ENCODE results near the gene CCDC122. TPM values are rescaled to one million over a fixed set of nuclear protein-coding genes. Genes with fewer than 3 reads are reported as not detected.

CCDC122 gene
- total RNA-seq (2021; fragmentation: NEBNext Ultra II Directional; extraction: Animal tissue kit (Norgen Biotek cat#: 25700)) (3.7 and 5.8 TPM in 2 replicates), polyA plus RNA-seq (2011; rRNA removed) (2.9 and 7.7 TPM in 2 replicates), polyA minus RNA-seq (2011; rRNA and poly(A)+ RNA removed) (0.76 and 2.0 TPM in 2 replicates)
- polyA plus RNA-seq (2011; cell fraction: cytosol; rRNA removed): 1.3 TPM
- polyA plus RNA-seq (2011; cell fraction: nucleus; rRNA removed): 0.97 TPM
- polyA plus RNA-seq (2012, experiment 1 of 2): 1.5 to 11.8 TPM (median 5.4 TPM) in 4 replicates
- polyA plus RNA-seq (2012, experiment 2 of 2): 1.6 TPM
- 12.6 TPM for polyA plus RNA-seq (2013, experiment 1 of 2)
- 10.8 TPM for polyA plus RNA-seq (2013, experiment 2 of 2)
- polyA minus RNA-seq (2011; cell fraction: cytosol; rRNA and poly(A)+ RNA removed): 3.2 TPM
- 15.5 TPM for polyA minus RNA-seq (2011; cell fraction: nucleus; rRNA and poly(A)+ RNA removed)
- long read RNA-seq, experiment 1, partial matches to known transcripts: 1 of 7 reads
- long read RNA-seq, experiment 1, other reads (novel, unspliced or antisense): 2 of 7 reads
- long read RNA-seq, experiment 2, partial matches to known transcripts: 2 of 3 reads
- long read RNA-seq, experiment 2, other reads (novel, unspliced or antisense): 1 of 3 reads

DNA sequence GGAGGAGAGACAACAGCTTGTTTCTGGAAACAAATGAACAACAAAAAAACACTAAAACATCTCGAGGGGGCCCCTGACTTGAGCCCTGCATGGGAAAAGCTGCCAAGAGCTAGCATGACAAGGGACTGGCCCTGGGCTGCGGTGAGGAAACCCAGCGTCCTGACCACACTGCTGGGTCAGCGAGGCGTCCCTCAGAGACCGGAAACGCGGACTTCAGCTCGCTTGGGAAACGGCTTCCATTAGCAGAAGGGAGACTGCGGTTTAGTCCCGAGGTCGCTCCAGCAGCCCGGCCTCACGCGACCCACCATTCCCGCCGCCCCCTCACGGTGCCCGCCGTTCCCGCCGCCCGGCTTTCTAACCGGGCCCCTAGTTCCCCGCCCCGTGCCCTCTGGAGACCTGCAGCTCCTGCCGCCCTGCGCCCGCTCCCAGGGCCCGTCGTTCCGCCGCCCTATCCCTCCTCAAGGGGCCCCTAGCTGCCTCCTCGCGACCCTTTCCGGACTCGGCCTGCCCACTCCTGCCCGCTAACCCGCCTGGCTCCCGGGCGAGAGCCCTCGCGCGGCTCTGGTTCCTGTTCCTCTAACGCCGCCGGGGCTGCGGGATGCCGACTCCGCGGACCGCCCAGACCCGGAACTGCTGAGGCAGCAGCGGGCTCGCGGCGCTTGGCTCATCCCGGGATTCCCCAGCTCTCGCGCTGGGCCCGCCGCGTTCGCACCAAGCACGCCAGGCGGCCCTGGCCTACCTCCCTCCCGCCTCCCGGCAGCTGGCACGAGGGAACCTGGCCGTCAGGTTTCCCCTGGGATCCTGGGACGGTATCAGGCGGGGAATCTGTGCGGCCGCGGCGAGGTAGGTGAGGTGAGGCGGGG is at the start of gene CCDC122:
CCDC122 (minus strand) TSS at position 849 of the 863 bp plus-strand sequence. CDS start 10,364 bp downstream, outside the sequence.
- Histone ChIP-seq H3K9me3 (ENCODE audit: insufficient read depth in 2 of 2, low read depth in 1 of 2, low read length in 1 of 2) (no peaks in the 10 kb centered on the region), H2BK15ac (ENCODE audit: low read length) (no peak within 1 kb of the TSS), H3K23me2 (ENCODE audit: low read depth, low read length) (peaks cover 8% of the 10 kb centered on the region; the same call in 1 of the 2 replicates), H3K27ac (ENCODE audit: low read depth, low read length) (peak within 1 kb of the TSS; percentile 28; the same call in 1 of the 2 replicates), H3K56ac (replicated peaks; ENCODE audit: insufficient read length, low read depth, low read length) (peak within 1 kb of the TSS; percentile 82), H3K9ac (replicated peaks in 1 of 4; ENCODE audit: extremely low read depth in 1 of 4, low read depth in 3 of 4, low read length in 3 of 4) (peak within 1 kb of the TSS; percentile 43 to 94 (median 77)), H3K18ac (ENCODE audit: extremely low read depth, low read length) (peak within 1 kb of the TSS; percentile 92), H4K91ac (replicated peaks; ENCODE audit: insufficient read length, low read length) (peak within 1 kb of the TSS; percentile 31), H2BK5ac (ENCODE audit: low read depth, low read length) (peak within 1 kb of the TSS; percentile 58), H4K8ac (ENCODE audit: extremely low read depth, insufficient read depth, low read length) (peak within 1 kb of the TSS; percentile 95), H2AFZ (ENCODE audit: low read length) (peak within 1 kb of the TSS; percentile 93), H3K4me2 (ENCODE audit: insufficient read depth in 1 of 2, low read depth in 2 of 2, low read length in 2 of 2) (peak within 1 kb of the TSS; percentile 67 to 94), H2AK5ac (ENCODE audit: low read depth, low read length) (no peak within 1 kb of the TSS), H2BK12ac (ENCODE audit: low read depth, low read length) (peak within 1 kb of the TSS; percentile 30; the same call in 1 of the 2 replicates), H3K79me2 (ENCODE audit: control insufficient read depth in 1 of 2, insufficient read depth in 2 of 2, low read length in 2 of 2) (no peaks in the 10 kb centered on the region; a peak in 1 of 4 replicates), H3K79me1 (ENCODE audit: low read depth, low read length) (no peaks in the 10 kb centered on the region), H3K4me3 (ENCODE audit: extremely low read depth in 1 of 4, insufficient read depth in 2 of 4, low read depth in 3 of 4, low read length in 4 of 4) (peak within 1 kb of the TSS; percentile 63 to 81 (median 72)), H3K27me3 (replicated peaks in 1 of 4; ENCODE audit: control insufficient read depth in 3 of 4, extremely low read depth in 1 of 4, insufficient read depth in 3 of 4, low read length in 3 of 4) (peaks cover 0 to 8% (median 4%) of the 10 kb centered on the region in 4 experiments; a peak in 4 of 7 replicates), H4K5ac (ENCODE audit: insufficient read length, low read depth, low read length) (peak within 1 kb of the TSS; percentile 27), H3K14ac (ENCODE audit: insufficient read length) (no peak within 1 kb of the TSS), H3K4ac (replicated peaks; ENCODE audit: insufficient read length, low read depth, low read length) (no peak within 1 kb of the TSS), H2BK20ac (ENCODE audit: low read length) (no peak within 1 kb of the TSS), H3K4me1 (replicated peaks in 1 of 4; ENCODE audit: control insufficient read depth in 3 of 4, insufficient read depth in 4 of 4, low read length in 3 of 4) (peaks cover 1 to 6% (median 3%) of the 10 kb centered on the region in 4 experiments; a peak in 4 of 7 replicates), H2BK120ac (replicated peaks; ENCODE audit: low read depth, low read length) (peak within 1 kb of the TSS; percentile 52), H3K23ac (ENCODE audit: insufficient read length) (no peak within 1 kb of the TSS), H3K36me3 (ENCODE audit: control insufficient read depth in 2 of 4, insufficient read depth in 4 of 4, low read length in 3 of 4) (no peaks in the 10 kb centered on the region), H4K20me1 (replicated peaks in 1 of 2; ENCODE audit: control insufficient read depth in 1 of 2, insufficient read depth in 2 of 2, low read length in 2 of 2) (no peaks in the 10 kb centered on the region)
- WGBS, 2 experiments (ENCODE audit: extremely low coverage in 1 of 2, insufficient coverage in 1 of 2, insufficient read length in 1 of 2, insufficient replicate concordance in 2 of 2, low coverage in 1 of 2, low lambda C conversion rate in 2 of 2, missing lambda C conversion rate in 1 of 2): 1% methylated on average over 52 of the region's 78 CpGs; no CpG with 5 or more reads in 1 of the 2 experiments
- FAIRE-seq (no peak), DNase-seq (ENCODE audit: low read depth in 1 of 2, low spot score in 2 of 2) (peak in 1 of 2 experiments; percentile 87)
- ChIA-PET POLR2A (ENCODE audit: partially characterized antibody) (interaction anchor here (0.6 kb wide), 1 partner anchor 69 kb away, joined by 3 read pairs; no protein-coding TSS in a partner anchor), CTCF (ENCODE audit: partially characterized antibody) (interaction anchor here (0.7 to 0.9 kb wide), 3 partner anchors 400 to 1299 kb away, joined by 3 to 4 read pairs (median 3); no protein-coding TSS in a partner anchor)
- TF ChIP-seq CEBPB (IDR thresholded peaks at IDR 0.05; ENCODE audit: low read depth, low read length) (no peak), RXRA (IDR thresholded peaks at IDR 0.05; ENCODE audit: insufficient read depth, low read depth, low read length) (no peak), FOSL1 (IDR thresholded peaks at IDR 0.05; ENCODE audit: insufficient read depth, low read depth, low read length) (no peak), RBBP5 (IDR thresholded peaks at IDR 0.05; ENCODE audit: borderline replicate concordance, low read depth, low read length) (peak; percentile 74; the same call in 1 of the 2 replicates), GABPA (IDR thresholded peaks at IDR 0.05; ENCODE audit: borderline replicate concordance, insufficient read depth, low read length) (no peak; the same call in 1 of the 2 replicates), CHD2 (IDR thresholded peaks at IDR 0.05; ENCODE audit: low read length) (peak; percentile 89), MAFK (IDR thresholded peaks at IDR 0.05; ENCODE audit: low read depth, low read length) (peak; percentile 23; the same call in 1 of the 2 replicates), ASH2L (IDR thresholded peaks at IDR 0.05; ENCODE audit: low read length) (peak; percentile 91), SIRT6 (IDR thresholded peaks at IDR 0.05; ENCODE audit: low read length) (no peak)
